H54 (cell line): ENCODE measurements around the gene LRP3.

ENCODE experiments used
- DNase-seq: peaks from one replicate; pipeline ENCODE4 v3.0.0; 2011; ENCODE audit warnings: low spot score, mixed read lengths; ENCODE audit not compliant: insufficient read length
- FAIRE-seq: peaks from 3 replicates; lab custom pipeline; 2011; peaks lifted over from hg19 to GRCh38; lab: Jason Lieb, UNC
- POLR2A ChIP-seq: IDR thresholded peaks from 2 replicates; pipeline ENCODE4 v1.6.1; 2011; ENCODE audit warnings: low read depth, mild to moderate bottlenecking, low read length

LRP3 gene

DNA sequence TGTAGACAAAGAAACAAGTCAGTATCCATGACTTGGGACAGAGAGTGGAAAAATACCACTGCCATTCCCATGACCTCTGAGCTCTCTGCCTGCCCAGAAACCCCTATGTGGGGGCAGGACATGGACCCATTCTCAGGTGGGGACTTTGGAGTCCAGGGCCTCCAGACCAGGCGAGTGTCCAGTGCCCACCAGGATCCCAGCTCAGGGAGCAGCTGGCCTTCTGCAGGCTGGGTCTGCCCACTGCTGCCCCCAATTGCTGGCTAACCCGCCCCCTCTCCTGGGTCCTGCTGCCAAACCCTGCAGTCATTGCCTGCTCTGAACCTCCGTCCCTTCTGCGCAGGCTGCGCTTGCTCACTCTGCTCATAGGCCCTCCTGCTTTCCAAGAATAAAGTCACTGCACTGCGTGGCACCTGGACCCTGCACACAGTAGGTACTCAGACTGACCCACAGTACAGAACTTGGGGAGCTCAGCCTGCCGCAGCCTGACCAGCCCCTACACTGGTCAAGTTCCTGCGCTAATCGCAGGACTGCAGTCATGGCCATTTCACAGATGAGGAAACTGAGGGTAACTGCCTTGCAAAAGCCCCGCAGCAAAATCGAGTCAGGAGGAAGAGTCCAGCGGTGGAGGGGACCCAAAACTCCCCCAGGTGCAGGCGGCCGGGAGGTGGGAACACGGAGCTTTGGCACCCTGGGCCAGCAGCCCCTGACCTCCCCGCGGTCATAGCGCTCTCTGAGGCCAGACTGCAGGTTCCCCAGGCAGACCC, 30.7 kb downstream of the LRP3 start:
- no peak for TF ChIP-seq POLR2A
- no peak for FAIRE-seq
- no peak for DNase-seq

DNA sequence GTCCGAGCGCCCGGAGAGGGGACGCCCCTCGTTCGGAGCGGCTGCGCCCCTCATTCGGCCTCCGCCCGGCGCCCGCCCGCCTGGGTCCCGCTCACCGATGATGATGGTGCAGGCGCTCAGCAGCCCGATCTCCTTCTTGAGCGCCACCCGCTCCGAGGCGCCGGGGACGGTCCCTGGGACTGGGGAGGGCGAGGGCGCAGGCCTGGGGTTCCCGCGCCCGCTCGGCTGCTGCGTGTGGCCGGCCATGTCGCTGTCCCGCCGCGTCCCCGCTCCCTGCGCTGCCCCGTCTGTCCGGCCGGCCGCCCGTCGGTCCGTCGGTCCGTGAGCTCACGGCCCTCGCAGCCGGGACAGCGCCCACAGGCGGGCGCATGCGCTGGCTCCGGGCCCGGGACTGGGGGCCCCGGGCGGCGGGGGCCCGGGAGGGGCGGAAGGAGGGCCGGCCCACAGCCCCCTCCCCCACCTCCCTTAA, 31.4 kb downstream of the LRP3 start, which contains the start of gene SLC7A10:
TSS of gene SLC7A10 (minus strand) at position 393 of the 469 bp plus-strand sequence. CDS start at position 246, 147 bp downstream.
- TF ChIP-seq POLR2A = no peak
- no peak for FAIRE-seq
- no peak for DNase-seq

DNA sequence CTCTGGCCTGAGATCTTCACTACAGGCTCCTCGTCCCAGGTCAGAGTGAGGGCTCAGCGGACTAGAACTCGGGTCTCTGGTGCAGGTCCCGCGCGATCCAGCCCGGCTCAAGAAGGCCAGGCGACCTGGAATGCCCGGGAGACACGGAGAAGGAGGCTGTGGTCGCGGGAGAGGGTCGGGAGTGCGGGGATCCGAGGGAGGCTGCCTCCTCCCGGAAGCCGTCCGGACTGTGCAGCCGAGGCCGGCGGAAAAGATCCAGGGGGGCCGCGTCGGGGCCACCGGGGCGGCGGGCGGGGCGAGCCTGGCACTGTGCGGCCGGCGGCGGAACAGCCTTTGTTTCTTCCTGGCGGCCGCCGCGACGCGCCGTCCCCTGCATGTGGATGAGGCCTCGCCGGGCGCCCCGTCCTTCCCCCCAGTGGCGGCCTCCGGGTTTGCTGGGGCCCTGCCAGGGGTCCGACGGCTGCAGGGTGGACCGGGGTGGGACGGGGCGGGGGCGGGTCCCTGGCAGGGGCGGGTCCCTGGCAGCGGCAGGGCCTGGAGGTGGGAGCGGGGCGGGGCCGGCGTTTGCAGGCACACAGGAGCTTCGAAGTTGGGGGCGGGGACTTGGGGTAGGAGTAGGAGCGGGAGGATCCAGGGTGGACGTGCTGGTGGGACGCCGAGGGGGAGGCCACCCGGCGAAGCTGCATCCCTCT, 32.6 kb downstream of the LRP3 start:
- TF ChIP-seq POLR2A = no peak
- FAIRE-seq = no peak
- DNase-seq = no peak

DNA sequence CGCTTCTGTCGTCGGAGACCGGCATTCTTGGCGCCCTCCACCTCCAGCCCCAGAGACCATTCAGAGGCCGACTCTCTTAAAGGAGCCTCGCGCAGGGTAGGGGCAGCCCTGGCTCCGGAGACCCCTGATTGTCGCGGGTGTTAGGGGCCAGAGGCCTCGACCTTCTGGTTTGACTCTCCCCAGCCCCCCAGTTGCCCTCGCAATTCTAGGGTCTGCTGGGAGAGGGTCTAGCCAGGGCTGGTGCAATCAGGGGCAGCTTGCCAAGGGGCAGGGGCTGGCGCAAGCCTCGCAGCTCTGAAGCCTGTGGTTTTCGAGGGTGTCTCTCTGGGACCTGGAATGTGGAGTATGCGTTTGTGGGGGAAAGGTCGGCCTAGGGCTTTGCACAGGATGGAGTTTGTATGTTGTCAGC, 33.1 kb downstream of the LRP3 start:
- TF ChIP-seq POLR2A = no peak
- FAIRE-seq = no peak
- no peak for DNase-seq

DNA sequence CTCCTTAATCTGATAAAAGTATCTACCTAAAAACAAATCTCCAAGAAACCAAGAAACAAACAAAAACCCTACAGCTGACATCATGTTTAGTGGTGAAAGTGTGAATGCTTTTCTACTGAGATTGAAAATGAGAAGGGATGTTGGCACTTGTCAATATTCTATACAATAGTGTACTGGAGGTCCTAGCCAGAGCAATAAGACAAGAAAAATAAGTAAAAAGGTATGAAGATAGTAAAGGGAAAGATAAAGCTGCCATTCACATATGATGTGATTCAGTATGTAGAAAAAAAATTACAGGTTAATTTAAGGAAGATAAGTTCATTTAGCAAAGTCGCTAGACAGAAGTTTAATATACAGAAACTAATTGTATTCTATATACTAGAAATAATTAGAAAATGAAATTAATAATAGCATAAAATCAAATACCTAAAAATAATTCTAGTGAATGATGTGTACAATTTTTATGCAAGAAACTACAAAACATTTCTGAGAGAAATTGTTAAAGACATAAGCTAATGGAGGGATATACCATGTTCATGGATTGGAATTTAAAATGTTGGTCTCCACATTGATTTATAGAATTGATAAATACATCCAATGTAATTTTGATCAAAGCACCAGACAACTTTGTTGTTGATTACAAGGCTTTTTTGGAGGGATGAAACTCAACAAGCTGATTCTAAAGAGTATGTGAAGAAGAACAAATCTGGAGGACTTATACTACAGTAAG, 33.9 kb downstream of the LRP3 start:
- DNase-seq = no peak
- no peak for TF ChIP-seq POLR2A
- FAIRE-seq = no peak

DNA sequence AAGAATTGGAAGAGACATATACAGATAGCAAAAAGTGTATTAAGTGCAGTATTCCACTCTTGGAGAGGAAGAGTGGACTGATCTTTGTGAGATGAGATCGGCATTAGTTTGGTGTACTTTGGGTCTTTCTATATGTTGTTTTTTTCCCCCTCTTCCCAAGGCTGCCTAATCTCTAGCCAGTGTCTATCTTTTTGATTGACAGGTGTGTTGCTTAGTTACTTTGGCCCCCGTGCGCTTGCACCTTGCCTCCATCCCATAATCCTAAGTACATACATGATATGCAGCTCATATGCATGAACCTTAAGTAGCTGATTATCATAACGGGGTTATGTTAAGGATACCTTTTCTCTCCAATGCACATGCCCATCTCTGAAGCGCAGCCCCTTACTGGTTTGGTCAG, 35.8 kb downstream of the LRP3 start:
- FAIRE-seq (no peak), DNase-seq (no peak)
- no peak for TF ChIP-seq POLR2A

DNA sequence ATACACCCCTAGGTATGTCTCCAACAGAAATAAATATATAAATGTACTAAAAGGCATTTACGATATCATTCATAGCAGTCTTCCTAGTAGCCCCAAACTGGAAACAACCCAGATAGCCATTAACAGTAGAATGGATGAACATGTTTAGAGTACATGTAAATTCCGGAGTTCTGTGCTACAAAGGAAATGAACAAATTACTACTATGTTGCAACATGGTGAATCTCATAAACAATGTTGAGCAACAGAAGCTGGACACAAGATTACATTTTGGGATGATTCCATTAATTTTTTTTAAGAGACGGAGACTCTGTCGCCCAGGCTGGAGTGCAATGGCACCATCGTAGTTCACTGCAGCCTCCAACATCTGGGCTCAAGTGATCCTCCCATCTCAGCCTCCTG, 37.4 kb downstream of the LRP3 start:
- no peak for TF ChIP-seq POLR2A
- no peak for DNase-seq
- FAIRE-seq = no peak

DNA sequence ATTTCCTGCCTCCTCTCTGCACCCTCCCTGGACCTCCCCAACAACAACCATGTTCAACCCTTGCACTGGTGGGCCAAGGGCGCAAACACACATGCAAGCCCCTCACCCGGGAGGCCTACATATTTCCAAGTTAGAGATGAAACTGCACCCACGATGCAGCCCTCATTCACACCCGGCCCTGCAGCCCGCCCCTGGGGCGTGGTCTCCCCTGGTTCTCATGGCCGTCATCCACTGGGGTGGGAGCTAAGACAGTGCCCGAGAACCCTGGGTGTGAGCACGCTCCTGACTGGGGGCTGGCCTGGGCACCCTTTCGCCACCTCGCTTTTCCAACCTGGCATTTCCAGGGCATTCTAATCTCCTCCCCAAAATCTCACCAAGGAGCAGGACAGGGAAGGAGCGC, 38.5 kb downstream of the LRP3 start:
- no peak for FAIRE-seq
- TF ChIP-seq POLR2A = no peak

DNA sequence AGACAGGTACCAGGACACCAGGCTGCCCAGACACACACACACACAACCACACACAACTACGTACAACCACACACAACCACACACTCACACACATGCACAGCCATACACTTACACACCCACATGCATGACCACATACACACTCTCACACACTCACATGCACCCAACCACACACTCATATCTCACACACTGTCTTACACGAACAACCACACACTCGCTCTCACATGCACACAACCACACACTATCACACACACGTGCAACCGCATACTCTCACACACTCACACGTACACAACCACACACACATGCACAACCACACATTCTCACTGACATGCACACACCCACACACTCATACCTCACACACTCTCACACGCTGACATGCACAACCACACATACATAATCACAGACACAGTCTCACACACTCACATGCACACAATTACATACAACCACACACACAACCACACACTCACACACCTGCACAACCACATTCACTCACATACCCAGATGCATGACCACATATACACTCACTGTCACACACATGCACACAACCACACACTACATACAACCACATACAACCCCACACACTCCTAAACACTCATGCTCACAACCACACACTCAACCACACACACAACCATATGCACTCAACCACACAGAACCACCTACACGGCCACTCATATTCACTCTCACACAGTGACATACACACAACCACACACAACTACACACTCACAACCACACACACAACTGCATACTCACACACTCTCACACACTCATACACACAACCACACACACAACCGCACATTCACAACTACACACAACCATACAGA, 39.1 kb downstream of the LRP3 start:
- DNase-seq = no peak
- TF ChIP-seq POLR2A = no peak
- FAIRE-seq = no peak

More for the DNA sequence above, 38.5 kb downstream of the LRP3 start:
- no peak for DNase-seq

DNA sequence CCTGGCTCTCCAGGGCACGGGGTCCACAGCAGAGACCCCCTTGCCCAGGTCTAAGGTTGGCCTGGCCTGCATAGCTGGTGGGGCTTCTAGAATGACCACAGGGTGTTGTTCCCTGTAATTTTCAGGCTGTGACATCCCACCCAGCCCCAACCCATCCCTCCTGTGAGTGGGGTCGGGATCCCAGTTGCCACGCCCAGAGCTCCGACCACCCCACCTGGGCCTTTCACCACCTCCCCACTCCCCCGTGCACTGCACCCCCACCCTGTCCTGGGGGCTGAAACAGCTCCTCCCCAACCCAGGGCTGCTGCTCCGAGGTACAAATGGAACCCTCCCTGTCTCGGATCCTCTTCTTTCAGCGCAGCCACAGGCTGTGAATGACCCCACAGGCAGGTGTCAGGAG, 40.0 kb downstream of the LRP3 start:
- no peak for TF ChIP-seq POLR2A
- DNase-seq = no peak
- no peak for FAIRE-seq

DNA sequence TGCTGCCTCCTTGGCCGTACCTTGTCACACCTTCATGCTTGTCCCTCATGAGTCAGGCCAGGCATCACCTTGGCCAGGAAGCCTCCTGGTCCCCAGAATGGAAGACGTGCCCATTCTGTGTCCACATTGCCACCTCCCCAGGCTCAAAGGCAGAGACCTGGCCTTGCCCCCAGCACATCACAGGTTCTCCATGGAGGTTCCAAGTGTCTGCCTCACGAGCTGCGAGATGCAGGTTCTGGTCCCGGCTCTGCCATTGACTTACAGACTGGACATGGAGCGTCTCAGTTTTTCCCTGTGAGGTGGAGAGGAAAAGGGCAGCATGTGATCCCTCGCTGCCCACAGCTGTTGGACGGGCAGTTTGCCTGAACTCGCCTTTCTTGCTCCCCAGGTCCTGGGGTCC, 40.6 kb downstream of the LRP3 start:
- FAIRE-seq = no peak

DNA sequence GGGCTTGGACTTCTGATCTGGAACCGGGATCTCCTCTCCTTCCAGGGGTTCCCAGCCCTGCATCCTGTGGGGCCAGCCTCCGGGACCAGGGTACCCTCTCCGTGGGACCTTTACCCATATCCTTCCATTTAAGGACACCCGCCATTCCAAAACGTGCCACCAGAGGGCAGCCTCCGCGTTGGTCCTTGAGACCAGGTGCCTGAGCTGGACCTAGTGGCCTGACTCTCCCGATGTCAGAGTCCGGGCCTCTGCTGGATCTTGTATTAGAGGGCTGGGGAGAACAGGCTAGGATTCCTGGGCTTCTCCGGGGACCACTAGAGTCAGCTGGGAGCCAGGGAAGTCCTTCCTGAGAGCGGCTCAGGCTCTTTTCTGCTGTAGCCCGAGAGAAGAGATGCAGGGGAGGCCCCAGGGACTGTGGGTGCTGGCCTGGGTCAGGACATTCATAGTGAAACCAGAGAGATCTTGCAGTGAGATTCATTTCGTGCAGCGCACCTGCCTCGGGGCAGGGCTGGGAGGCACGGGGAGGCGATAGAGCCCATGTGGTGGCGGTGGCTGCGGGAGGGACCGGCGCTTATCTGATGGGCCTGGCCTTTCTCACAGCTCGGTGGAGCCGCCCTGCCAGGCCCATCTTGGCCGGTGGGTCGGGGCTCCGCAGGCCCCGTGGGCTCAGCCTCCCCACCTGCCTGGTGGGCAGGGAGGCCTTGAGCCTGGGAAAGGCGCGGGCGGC, 41.3 kb downstream of the LRP3 start:
- DNase-seq (peak; percentile 97), FAIRE-seq (no peak)
- TF ChIP-seq POLR2A = no peak

More for the DNA sequence above, 40.6 kb downstream of the LRP3 start:
- TF ChIP-seq POLR2A = no peak
- no peak for DNase-seq

DNA sequence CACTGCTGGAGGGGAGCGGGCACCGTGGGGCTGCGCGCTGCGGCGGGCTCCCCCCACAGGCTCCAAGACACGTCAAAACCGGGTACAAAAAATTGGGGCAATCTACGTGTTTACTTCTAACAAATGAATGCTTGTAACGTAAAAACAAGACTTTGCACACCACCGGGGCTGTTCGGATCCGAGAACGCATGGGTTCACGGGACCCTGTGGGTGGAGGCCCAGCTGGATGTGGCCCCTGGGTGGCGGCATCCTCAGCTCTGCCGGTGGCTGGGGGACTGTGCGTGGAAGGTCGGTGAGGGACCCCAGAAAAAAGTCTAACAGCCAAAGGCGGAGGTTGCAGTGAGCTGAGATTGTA, 41.8 kb downstream of the LRP3 start:
- no peak for FAIRE-seq
- TF ChIP-seq POLR2A = no peak
- DNase-seq = no peak
